ENCODE data around the gene PSMD14. TPM values are rescaled to one million over a fixed set of nuclear protein-coding genes. Genes with fewer than 3 reads are reported as not detected.
A peak's percentile ranks its signal among the peaks of the same experiment; 100 is the strongest.

Gene PSMD14
- total RNA-seq, 1 experiment from 2014 or later: 83.7 TPM

- H3K36me3 Mint-ChIP-seq (ENCODE audit: insufficient read depth in 1 of 3, low read depth in 3 of 3): peaks cover 0 to 2% (median 0%) of the 10 kb centered on the region in 3 experiments; a peak in 1 of 7 replicates
- H3K27me3 Mint-ChIP-seq (ENCODE audit: low read depth): peaks cover 100% of the 10 kb centered on the region
- H3K27ac Mint-ChIP-seq: no peak overlapping the region; a peak in 1 of 7 replicates
- Histone ChIP-seq H2AK5ac (ENCODE audit: insufficient read length, low read length) (no peak overlapping the region), H3K23me2 (ENCODE audit: insufficient read length, low read depth, low read length, poor library complexity, severe bottlenecking) (peaks cover 11% of the 10 kb centered on the region), H2AFZ (ENCODE audit: low read length) (no peak overlapping the region), H3K4me1 (ENCODE audit: insufficient read depth, low read length) (peaks cover 5% of the 10 kb centered on the region; the same call in 1 of the 2 replicates), H3K18ac (ENCODE audit: insufficient read length, low read depth, low read length) (no peak overlapping the region), H4K8ac (replicated peaks; ENCODE audit: insufficient read length, low read depth, low read length) (no peak overlapping the region), H4K5ac (ENCODE audit: insufficient read length, low read depth, low read length) (no peak overlapping the region), H3K27ac (ENCODE audit: insufficient read length, low read depth, low read length) (no peak overlapping the region), H3K9ac (ENCODE audit: extremely low read depth, insufficient read length, low read length) (no peak overlapping the region), H2BK20ac (ENCODE audit: low read depth, low read length, poor library complexity, severe bottlenecking) (no peak overlapping the region), H3K56ac (ENCODE audit: insufficient read length, low read depth, low read length) (no peak overlapping the region), H2BK120ac (ENCODE audit: low read depth, low read length, poor library complexity, severe bottlenecking) (no peak overlapping the region), H3K4me2 (ENCODE audit: insufficient read depth, insufficient read length, low read length) (peak overlapping the region; percentile 89), H2BK5ac (ENCODE audit: insufficient read length, low read length) (no peak overlapping the region), H3K79me1 (ENCODE audit: insufficient read depth, low read depth, low read length, poor library complexity, severe bottlenecking) (no peaks in the 10 kb centered on the region), H4K20me1 (ENCODE audit: control insufficient read depth, insufficient read depth, insufficient read length) (no peaks in the 10 kb centered on the region), H2BK12ac (ENCODE audit: insufficient read length, low read depth, low read length) (no peak overlapping the region), H3K4ac (ENCODE audit: low read depth, low read length) (no peak overlapping the region), H3T11ph (ENCODE audit: low read length) (no peak overlapping the region), H3K14ac (ENCODE audit: insufficient read depth, low read length) (no peak overlapping the region), H3K79me2 (ENCODE audit: insufficient read depth, low read length) (no peaks in the 10 kb centered on the region), H3K27me3 (ENCODE audit: insufficient read depth, low read length) (peaks cover 84% of the 10 kb centered on the region), H3K23ac (ENCODE audit: insufficient read length, low read depth, low read length) (no peak overlapping the region), H3K9me3 (ENCODE audit: control insufficient read depth, low read depth, low read length) (no peaks in the 10 kb centered on the region), H2BK15ac (ENCODE audit: low read depth, low read length) (no peak overlapping the region), H4K91ac (ENCODE audit: insufficient read length, low read depth, low read length) (no peak overlapping the region)
- no CpG with 5 or more reads among the region's 21 CpGs for WGBS (ENCODE audit: extremely low coverage, insufficient read length, low lambda C conversion rate)
- peaks cover 46 to 64% of the 10 kb centered on the region in 2 experiments for H3K4me1 Mint-ChIP-seq
- no peak for TF ChIP-seq CTCF (conservative IDR thresholded peaks at IDR 0.05)
- DNase-seq: peak; percentile 34
- H3K4me3 Mint-ChIP-seq: peak overlapping the region in 1 of 2 experiments; percentile 78; a peak in 3 of 5 replicates
- H3K9me3 Mint-ChIP-seq: peaks cover 3 to 7% of the 10 kb centered on the region in 2 experiments; a peak in 2 of 5 replicates
Observed at GRCh38 chr2:161417438-161418274, 109.4 kb downstream of the PSMD14 start.
